ENCODE measurements around the gene UST.

UST gene

GRCh38 chr6:148983101-148983761 lies 236.4 kb downstream of the UST start:
- no peak for TF ChIP-seq CTCF (IDR thresholded peaks at IDR 0.05; ENCODE audit: control extremely low read depth, extremely low read depth, low read depth, missing control alignments)
- ChIA-PET POLR2A (no interaction called here), CTCF (no interaction called here)
- no peak for DNase-seq (ENCODE audit: extremely low spot score)

- no peak for DNase-seq (ENCODE audit: extremely low spot score)
- POLR2A ChIA-PET = no interaction called here
- TF ChIP-seq CTCF (IDR thresholded peaks at IDR 0.05; ENCODE audit: control extremely low read depth, extremely low read depth, low read depth, missing control alignments) = no peak
- CTCF ChIA-PET = interaction anchor here (1.0 kb wide), 1 partner anchor 406 kb away, joined by 4 read pairs; no protein-coding TSS in a partner anchor
These were observed 237.1 kb downstream of the UST start for GRCh38 chr6:148983966-148984365.

- no peak for TF ChIP-seq CTCF (IDR thresholded peaks at IDR 0.05; ENCODE audit: control extremely low read depth, extremely low read depth, low read depth, missing control alignments)
- CTCF ChIA-PET = interaction anchor here (0.6 to 1.0 kb wide), 2 partner anchors 9 to 407 kb away, joined by 4 read pairs; no protein-coding TSS in a partner anchor
- DNase-seq (ENCODE audit: extremely low spot score) = no peak
- POLR2A ChIA-PET = no interaction called here
These were observed 237.8 kb downstream of the UST start for GRCh38 chr6:148984531-148985056.

GRCh38 chr6:148985499-148985898 lies 238.7 kb downstream of the UST start:
- no peak for DNase-seq (ENCODE audit: extremely low spot score)
- no peak for TF ChIP-seq CTCF (IDR thresholded peaks at IDR 0.05; ENCODE audit: control extremely low read depth, extremely low read depth, low read depth, missing control alignments)
- POLR2A ChIA-PET = no interaction called here
- CTCF ChIA-PET = no interaction called here

GRCh38 chr6:148986608-148987007 lies 239.8 kb downstream of the UST start:
- DNase-seq (ENCODE audit: extremely low spot score) = no peak
- CTCF ChIA-PET = interaction anchor here (1.2 to 1.6 kb wide), 3 partner anchors 11 to 20 kb away, joined by 3 to 4 read pairs (median 4); no protein-coding TSS in a partner anchor
- TF ChIP-seq CTCF (IDR thresholded peaks at IDR 0.05; ENCODE audit: control extremely low read depth, extremely low read depth, low read depth, missing control alignments) = no peak
- POLR2A ChIA-PET = no interaction called here

GRCh38 chr6:148987982-148988381 lies 241.2 kb downstream of the UST start:
- no peak for DNase-seq (ENCODE audit: extremely low spot score)
- ChIA-PET POLR2A (no interaction called here), CTCF (interaction anchor here (1.4 to 1.6 kb wide), 2 partner anchors 14 to 21 kb away, joined by 3 read pairs; no protein-coding TSS in a partner anchor)
- no peak for TF ChIP-seq CTCF (IDR thresholded peaks at IDR 0.05; ENCODE audit: control extremely low read depth, extremely low read depth, low read depth, missing control alignments)

All from GM10248 (cell line).